ENCODE measurements around the gene SERP2. TPM values are rescaled to one million over a fixed set of nuclear protein-coding genes. Genes with fewer than 3 reads are reported as not detected.
"Not testable (repeated sequence)": the region's sequence is repeated elsewhere in the genome, so short reads cannot be mapped to it uniquely, and the experiment has no call there.

The SERP2 gene
- polyA plus RNA-seq (2014; cell fraction: cytosol; rRNA removed) = 15.8 and 19.4 TPM in 2 replicates
- 15.5 and 19.2 TPM in 2 replicates for polyA plus RNA-seq (2014; cell fraction: nucleus; rRNA removed)

DNA sequence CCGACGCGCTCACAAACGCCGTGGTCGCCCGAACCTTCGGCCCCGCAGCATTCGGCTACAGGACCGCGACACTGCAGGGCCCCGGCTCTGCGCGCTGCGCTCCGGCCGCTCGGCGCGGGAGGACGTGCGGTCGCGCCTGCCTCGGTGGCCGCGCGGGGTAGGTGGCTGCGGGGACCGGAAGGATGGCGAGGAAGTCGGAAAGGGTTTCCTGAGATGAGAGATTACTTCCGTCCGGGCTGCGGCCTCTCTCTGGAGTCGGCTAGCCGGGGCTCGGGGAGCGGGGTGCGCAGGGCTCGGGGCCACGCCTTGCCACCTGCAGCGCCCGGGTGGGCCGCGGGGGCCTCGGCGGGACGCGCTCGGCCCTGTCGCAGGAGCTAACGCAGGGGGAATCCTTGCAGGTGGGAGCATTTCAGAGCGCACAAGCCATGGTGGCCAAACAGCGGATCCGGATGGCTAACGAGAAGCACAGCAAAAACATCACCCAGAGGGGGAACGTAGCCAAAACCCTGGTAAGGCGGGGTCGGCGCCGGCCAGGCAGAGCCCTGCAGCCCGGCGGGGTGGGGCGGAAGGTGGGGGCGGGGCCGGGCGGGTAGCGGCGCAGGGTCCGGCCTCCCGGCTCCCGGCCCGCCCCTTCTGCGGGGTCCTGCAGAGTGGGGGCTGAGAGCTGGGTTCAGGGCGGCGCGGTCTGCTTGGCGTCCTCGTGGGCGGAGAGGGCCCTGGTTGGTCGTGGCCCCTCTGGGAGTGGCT is at the start of gene SERP2:
Gene SERP2, plus strand, starts transcription at position 224 of the 747 bp plus-strand sequence. Its CDS starts 202 bp downstream, at position 426.
- DNase-seq (ENCODE audit: low spot score) = peak; percentile 80

DNA sequence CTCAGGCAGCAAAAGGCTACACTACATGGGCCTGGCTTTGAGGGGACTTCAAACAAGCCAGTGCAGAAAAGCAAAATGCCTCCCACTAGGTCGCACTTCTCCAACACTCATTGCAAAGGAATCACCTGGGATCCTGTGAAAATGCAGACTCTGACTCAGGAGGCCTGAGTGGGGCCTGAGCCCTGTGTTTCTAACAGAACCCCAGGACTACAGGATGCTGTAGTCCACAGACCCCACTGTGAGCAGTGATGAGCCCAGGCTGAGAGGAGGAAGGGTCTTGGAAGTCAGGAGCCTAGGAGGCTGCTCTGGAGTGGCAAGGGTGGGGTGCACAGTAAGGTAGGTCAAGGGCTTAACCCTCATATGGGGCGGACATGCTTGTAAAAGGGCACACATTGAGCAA is 46.7 kb upstream of the SERP2 start:
- no peak for DNase-seq (ENCODE audit: low spot score)

DNA sequence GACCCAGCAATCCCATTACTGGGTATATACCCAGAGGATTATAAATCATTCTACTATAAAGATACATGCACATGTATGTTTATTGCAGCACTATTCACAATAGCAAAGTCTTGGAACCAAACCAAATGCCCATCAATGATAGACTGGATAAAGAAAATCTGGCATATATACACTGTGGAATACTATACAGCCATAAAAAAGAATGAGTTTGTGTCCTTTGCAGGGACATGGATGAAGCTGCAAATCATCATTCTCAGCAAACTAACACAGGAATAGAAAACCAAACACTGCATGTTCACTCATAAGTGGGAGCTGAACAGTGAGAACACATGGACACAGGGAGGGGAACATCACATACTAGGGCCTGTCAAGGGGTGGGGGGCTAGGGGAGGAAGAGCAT is 44.6 kb upstream of the SERP2 start:
- DNase-seq (ENCODE audit: low spot score) = not testable (repeated sequence)

DNA sequence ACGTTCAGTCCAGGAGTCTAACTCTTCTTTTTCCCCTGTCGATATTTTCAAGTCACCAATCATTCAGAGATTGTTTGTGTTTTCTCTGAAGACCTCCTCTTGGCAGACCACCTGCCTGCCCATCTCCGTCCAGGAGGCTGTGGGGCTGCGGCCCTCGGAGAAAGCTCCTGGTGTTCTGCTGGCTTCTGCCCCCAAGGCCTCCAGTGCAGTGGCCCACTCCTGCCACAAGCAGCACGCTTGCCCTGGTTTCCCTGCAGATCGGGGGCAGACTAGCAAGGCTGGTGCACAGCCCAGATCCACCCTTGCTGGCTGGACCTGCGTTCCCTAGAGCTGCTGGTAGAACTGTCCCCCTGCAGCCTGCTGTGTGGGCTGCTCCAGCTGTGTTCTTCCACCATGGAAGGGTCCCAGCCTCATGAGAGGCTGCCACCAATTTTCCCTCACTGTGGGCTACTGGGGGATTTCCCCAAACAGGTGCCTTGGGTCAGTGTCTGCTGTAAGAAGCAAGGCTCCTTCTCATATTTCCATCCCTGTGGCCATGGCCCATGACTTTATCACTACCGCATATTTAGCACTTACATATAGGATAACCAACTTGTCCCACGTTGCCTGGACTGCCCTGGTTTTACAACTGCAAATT is 43.6 kb upstream of the SERP2 start:
- DNase-seq (ENCODE audit: low spot score) = no peak

DNA sequence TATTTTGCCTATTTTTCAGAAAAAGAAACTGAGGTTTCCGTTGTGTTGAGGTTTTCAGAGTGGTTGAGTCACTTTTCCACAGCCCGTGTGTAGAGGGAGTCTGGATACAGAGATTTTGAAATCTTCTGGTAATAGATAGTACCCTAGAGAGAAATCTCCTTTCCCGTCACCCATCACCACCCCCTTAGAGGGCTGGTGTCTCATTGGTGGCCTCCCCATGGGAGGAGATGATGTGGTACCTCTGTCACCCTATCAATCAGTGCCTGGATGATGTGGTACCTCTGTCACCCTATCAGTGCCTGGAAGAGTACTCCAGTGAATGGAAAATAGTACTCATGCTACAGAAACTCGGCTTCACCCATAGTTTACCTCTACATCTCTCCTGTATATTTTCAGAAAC is 42.2 kb upstream of the SERP2 start:
- DNase-seq (ENCODE audit: low spot score) = peak; percentile 29

DNA sequence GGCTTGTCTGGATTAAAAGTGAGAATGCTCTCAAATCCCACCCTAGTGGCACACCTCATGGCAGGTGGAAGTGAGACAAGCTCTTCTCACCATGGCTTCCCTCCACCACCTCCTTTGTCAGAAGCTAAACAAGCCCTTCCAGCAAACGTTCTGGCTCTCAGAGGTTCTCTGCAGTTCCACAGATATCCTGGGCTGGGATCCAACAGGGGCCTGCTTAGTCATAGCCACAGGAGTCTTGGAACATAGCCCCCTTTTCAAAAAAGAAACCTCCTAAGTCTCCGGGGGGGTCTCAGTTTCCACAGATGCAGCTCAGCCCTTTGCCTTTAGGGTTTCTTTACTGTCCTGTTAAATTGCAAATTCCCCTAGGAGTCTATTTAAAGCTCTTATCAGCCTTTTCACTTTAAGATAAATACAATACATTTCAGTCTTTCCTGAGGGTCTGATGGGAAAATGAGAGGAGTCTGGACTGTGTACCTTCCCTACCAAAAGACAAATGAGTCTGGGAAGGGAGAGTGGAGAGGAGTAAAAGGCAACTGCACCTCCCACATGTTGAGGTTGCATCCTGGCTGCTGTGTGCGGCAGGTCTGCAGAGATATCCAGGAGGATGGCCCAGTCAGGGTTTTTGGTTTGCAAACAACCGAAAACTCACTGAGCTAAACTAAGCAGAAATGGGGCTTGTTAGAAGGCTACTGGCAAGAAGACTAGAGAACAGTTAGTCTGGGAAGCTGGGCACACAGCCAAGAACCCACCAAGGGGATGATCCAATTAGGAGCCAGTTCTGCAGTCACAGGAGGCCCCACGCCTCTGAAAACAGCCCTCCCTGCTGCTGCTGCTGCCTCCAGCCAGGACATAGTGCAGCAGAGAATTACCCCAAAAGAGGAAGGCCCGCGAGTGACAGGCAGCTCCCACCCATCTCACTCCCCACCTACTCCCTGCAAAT is 41.4 kb upstream of the SERP2 start:
- peak; percentile 90 for DNase-seq (ENCODE audit: low spot score)

DNA sequence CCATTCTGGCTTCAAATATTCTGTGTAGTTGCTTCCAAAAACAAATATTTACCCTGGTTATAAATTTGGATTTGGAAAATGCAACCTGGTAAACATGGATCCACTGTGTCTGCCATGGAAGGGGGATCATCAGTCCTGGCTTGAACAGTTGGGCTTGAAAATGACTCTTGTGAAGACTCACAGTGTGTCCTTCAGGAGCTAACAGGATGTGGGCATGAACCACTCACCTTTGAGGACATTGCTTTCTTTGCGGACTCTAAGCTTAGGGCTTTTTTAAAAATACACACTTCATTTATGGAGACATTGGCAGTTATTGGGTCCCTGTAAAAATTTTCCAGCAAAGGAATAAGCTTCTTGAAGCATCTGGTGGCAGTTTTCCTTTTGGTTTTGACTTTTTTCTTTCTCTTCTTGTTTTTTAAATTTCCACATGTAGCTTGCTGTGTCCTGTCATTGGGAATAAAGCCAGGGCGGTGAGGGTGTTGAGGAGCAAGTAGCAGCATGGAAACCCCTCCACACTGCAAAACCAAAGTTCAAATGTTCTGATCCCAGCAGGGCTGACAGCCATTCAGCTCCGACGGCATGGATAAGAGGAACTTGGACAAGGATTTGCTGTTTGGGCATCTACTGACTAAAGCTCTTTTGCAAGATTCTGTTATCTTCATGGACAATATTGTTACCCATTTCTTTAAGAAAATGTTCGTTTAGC is 39.5 kb upstream of the SERP2 start:
- no peak for DNase-seq (ENCODE audit: low spot score)

DNA sequence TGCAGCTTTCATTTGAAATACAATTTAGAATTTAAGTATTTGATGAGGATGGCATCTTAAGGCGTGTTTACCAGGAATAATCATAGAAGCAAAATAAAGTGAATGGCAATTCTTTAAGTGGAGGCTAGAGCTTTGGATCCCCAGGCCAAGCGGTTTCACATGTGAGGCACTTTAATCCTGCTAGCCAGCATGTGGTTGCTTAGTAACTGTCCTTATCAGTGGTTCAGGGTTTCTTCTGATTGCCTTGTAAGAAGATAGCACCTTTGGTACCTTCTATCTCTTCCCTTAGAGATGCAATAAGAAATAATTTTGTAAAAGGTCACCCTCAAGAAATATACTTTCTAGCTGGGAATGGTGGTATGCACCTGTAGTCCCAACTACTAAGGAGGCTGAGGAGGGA is 38.9 kb upstream of the SERP2 start:
- no peak for DNase-seq (ENCODE audit: low spot score)

DNA sequence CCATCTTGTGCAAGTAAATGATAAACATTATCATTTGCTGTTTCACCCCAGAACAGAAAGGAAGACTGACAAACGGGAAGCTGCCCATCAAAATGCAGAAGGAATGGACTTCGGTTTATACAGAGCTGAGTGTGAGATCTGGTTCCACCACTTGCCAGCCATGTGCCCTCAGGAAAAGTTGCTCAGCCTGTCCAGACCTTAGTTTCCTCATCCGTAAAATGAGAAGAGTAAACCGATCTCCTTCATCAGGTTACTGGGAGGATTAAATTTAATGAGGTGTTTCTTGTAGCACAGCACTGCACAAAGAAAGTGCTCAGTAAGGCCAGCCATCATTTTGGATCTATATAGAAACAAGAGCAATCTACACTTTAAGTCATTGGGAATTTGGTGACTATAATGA is 36.7 kb upstream of the SERP2 start:
- DNase-seq (ENCODE audit: low spot score) = no peak

DNA sequence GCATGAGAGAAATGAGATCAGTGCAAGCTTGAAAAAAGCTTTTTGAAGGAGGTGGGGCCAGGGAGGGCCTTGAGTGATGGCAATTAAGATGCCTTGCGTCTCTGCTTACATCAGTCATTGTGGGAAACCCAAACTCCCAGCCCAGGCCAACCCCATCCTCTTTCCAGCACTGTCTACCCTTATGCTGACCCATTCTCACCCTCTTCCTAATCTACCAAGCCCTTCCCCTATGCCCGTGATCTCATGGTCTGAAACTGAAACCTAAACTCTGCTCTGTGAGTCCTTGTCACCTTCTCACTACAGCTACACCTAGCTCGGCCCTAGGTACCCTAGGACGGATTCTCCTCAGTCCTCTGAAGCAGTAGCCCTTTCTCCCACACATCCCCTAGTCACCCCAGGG is 36.0 kb upstream of the SERP2 start:
- no peak for DNase-seq (ENCODE audit: low spot score)

DNA sequence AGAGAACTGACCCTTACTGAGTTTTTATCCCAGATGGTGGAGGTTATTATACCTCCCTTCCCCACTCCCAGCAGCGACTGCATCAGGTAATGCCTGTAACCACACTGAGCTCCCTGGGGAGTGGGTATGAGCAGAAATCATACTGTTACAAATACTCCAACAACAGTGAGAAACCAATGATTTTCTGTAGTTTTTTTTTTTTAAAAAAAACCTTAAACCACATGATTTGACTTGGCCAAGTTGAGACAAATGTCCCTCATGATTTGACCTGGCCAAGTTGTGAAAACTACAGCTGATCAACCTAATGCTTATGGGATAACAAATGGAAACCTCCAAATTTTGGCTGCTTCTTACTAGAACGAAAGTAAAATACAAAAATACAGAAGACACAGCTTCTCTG is 33.1 kb upstream of the SERP2 start:
- DNase-seq (ENCODE audit: low spot score) = no peak

DNA sequence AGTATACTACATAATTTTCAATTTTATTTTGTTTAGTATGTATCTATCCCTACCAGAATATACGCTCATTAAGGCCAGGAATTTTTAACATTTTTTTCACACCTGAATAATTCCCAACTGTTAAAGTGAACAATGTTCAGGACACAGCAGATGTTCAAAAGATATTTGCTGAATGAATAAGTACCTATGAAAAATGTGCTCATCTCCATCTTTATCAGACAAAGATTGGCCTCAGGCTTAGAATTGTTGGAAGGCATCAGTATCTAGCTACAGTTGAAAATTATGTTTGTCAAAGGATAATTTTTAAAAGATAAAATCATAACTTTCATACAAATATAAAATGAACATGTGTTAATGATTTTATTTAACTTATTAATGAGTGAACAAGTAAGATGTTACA is 30.9 kb upstream of the SERP2 start:
- no peak for DNase-seq (ENCODE audit: low spot score)

DNA sequence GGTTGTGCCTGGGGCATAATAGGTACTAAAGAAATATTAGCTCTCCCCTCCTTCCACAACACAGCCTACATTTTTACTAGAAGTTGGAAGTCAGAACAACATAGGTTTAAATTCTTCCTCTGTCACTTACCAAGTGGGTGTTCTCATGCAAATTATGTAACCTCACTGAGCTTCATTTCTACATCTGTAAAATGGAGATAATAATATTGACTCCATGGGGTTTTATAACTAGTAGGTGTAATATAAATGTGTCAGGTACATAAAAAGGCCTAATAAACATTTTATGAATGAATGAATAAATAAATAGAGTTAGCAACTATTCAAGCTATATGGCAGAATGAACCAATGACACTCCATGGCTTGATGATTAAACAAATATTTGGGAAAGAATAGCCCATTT is 27.1 kb upstream of the SERP2 start:
- DNase-seq (ENCODE audit: low spot score) = no peak

DNA sequence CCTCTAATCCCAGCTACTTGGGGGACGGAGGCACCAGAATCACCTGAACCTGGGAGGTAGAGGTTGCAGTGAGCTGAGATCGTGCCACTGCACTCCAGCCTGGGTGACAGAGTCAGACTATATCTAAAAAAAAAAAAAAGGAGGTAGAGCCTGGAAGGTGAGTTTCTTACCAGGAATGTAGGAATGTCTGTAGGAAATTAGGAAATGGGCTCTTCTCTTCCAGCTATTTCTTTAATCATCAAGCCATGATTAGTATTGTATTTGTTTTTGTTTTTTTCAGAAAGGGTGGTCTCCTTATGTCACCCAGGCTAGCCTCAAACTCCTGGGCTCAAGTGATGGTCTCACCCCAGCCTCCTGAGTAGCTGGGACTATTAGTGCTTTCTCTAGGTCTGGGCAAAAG is 26.3 kb upstream of the SERP2 start:
- no peak for DNase-seq (ENCODE audit: low spot score)

DNA sequence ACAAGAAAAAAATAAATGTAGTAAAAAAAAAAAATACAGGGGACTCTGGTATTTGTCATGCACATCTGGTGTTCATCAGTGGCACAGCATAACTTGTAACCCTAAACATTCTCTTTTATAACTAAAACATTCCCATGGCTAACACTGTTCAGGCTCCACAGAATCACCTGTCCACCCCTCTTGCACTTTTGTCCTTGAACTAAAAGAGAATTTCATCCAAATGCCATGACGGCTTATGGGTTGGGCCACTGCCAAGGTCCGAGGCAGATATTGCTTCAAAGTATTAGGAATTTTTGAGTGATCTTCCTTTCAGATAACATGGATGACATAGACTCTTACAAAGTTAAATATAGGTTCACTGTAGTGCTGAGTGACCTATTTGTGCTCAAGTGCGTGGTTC is 25.7 kb upstream of the SERP2 start:
- no peak for DNase-seq (ENCODE audit: low spot score)

DNA sequence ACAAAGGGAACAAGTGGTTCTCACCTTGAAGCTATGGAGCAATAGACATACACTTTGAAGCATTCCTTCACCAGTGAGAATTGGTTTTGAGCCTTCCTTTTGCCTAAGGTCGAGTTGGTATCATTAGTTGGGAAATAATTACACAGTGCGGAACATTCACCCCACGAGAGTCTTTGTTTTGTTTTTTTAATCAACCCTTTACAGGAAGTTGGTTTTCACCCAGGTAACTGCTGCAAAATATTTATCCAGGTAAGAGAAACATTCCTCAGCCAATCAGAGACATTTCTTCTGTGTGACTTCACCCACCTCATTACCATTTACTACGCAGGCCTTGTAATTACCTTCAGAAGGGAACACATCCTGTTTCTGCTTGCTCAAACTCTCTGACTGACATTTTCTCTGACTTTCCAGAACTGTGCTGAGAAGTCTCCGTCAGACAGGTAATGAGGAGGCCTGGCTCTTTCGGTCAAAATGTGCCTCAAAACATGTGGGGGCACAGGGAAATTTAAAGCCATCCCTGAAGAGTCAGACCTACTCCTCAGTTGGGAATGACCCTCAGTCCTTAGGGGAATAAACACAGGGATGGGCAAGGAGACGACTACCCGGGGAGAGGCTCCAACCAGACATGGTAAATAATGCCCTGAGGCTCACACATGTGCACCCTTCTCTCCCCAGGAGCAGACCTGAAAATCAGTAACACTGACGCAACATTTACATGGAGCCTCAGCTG is 22.7 kb upstream of the SERP2 start:
- DNase-seq (ENCODE audit: low spot score) = no peak

DNA sequence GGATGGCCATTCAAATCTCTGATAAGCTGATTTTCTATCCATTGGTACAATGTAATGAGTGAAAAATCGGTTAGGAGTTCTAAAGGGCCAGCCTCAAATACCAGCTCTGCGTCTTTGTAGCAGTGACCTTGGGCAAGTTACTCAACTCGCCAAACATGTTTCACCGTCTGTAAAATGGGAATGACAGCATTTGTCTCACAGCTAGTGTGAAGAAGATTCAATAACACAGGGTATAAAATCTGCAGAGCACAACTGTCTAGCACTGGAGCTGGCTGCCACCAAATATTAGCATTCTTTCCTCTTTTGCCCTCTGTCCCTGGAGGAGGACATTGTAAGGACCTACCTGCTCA is 22.1 kb upstream of the SERP2 start:
- DNase-seq (ENCODE audit: low spot score) = no peak

DNA sequence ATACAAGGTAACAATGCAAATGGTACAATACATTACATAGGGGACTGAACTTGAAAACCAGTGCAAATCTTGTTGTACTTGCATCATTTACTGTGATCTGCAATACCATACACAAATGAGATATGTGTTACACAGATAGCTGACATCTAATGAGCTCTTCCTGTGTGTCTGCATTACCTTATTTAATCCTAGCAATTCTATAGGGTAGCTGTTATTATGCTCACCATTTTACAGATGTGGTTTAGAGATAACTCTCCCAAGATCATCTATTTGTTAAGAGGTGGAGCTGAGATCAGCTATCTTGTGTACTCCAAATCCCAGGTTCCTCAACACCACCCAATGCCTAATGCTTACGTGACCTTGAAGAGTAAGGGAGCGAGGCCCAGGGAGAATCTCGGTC is 21.4 kb upstream of the SERP2 start:
- DNase-seq (ENCODE audit: low spot score) = no peak

DNA sequence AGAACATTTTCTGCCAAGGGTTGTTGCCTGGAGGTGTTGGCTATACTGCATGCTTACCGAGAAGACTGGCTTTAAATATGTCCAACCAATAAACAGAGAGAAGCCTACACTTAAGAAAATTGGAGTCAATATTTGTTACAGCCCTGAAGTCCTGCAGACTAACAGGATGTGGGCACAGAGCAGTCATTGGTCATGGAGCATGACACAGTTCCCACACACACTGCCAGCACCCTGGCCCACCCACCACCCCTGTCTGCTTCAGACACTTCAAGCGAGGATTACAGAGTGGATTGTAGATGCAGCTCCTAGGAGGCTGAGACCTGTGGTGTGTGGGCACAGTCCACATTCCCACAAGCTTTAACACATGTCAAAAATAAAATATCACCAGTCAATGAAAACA is 21.0 kb upstream of the SERP2 start:
- DNase-seq (ENCODE audit: low spot score) = no peak

DNA sequence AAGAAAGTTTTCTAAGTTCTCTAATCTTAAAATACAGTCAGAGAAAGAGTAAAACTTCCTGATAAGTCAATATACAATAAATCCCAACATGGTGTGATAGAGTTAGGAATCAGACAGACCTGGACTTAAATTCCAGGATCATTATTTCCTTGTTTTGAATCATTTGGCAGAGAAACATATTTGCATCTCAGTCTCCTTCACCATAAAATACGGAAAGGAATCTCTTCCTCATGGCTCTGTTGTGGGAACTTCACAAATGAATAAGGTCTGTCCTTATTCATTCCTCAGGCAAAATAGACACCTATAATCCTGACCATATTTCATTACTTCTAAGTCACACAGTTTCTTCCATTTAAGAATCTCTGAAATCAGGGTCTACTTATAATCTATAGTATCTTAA is 19.3 kb upstream of the SERP2 start:
- DNase-seq (ENCODE audit: low spot score) = no peak

DNA sequence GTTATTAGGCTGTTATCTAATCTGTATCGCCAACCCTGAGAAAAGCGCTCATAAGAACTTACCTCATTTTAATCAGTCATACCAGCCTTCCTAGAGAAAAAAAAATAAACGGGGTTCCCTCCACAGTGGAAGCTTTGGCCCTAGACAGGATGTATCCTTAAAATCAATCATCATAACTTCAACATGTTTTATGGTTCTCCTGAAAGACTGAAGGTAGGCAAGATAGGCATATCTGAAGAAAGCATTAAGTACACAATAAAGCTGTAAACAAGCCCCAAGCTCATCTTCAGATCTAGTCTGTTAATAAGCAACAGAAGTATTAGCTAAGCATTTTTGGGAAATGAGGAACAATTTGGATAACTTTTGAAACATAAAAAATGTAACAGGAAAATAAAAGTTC is 18.7 kb upstream of the SERP2 start:
- no peak for DNase-seq (ENCODE audit: low spot score)

Measured in SK-N-DZ (cell line).